Prostate gland (tissue), 2 donors: ENCODE results near the gene DACH1.

Source experiments
- CTCF ChIP-seq, 4 experiments: fragments of 200-600 bp in 2 of 4; fragments of 450-650 bp in 2 of 4; sonication (generic) in 2 of 4; IDR thresholded peaks; 1 replicate in 3 of 4; 2 replicates in 1 of 4; pipeline ENCODE4 v1.5.1; 2016 to 2019; ENCODE audit warnings: antibody characterized with exemption in 4 of 4, mild to moderate bottlenecking in 2 of 4, moderate library complexity in 2 of 4
- POLR2A ChIP-seq: fragments of 450-650 bp; IDR thresholded peaks from one replicate; pipeline ENCODE4 v1.6.1; 2016; ENCODE audit warnings: antibody characterized with exemption, mild to moderate bottlenecking
- POLR2AphosphoS5 ChIP-seq: sonication (generic); formaldehyde crosslinking; IDR thresholded peaks from one replicate; pipeline ENCODE4 v1.6.1; 2017; ENCODE audit warnings: antibody characterized with exemption

GRCh38 chr13:71828564-71828963 lies 38.4 kb downstream of the DACH1 start:
- no peak for TF ChIP-seq CTCF (IDR thresholded peaks at IDR 0.05)
- TF ChIP-seq POLR2A = no peak
- no peak for TF ChIP-seq POLR2AphosphoS5
